Endothelial cell (in vitro differentiated cells): ENCODE measurements around the gene SPATA7. TPM values are rescaled to one million over a fixed set of nuclear protein-coding genes. Genes with fewer than 3 reads are reported as not detected.

Experiments
- DNase-seq: peaks from one replicate; pipeline ENCODE4 v3.0.0; 2021; ENCODE audit warnings: low spot score
- H3K27ac Mint-ChIP-seq: one replicate; pipeline ENCODE4 v1.8.0; 2021; ENCODE audit warnings: mixed read lengths, inconsistent platforms; ENCODE audit not compliant: unreplicated experiment
- H3K27me3 Mint-ChIP-seq: one replicate; pipeline ENCODE4 v1.8.0; 2021; ENCODE audit warnings: mild to moderate bottlenecking, moderate library complexity, mixed read lengths, inconsistent platforms; ENCODE audit not compliant: unreplicated experiment
- H3K36me3 Mint-ChIP-seq: one replicate; pipeline ENCODE4 v1.8.0; 2021; ENCODE audit warnings: mild to moderate bottlenecking, low read depth, mixed read lengths, inconsistent platforms; ENCODE audit not compliant: unreplicated experiment
- H3K4me1 Mint-ChIP-seq: one replicate; pipeline ENCODE4 v1.8.0; 2021; ENCODE audit warnings: mild to moderate bottlenecking, mixed read lengths, inconsistent platforms; ENCODE audit not compliant: unreplicated experiment
- H3K4me3 Mint-ChIP-seq: one replicate; pipeline ENCODE4 v1.8.0; 2021; ENCODE audit warnings: mild to moderate bottlenecking, mixed read lengths, inconsistent platforms; ENCODE audit not compliant: unreplicated experiment
- H3K9me3 Mint-ChIP-seq: one replicate; pipeline ENCODE4 v1.8.0; 2021; ENCODE audit warnings: mixed read lengths, inconsistent platforms; ENCODE audit not compliant: unreplicated experiment
- total RNA-seq: library from RNA; stranded (reverse); fragmentation: NEBNext Ultra II Directional; extraction: Animal tissue kit (Norgen Biotek cat#: 25700); gene quantifications from one replicate; pipeline ENCODE4 v1.2.1, GENCODE V29; 2021; ENCODE audit not compliant: unreplicated experiment
- TF ChIP-seq, protein P1 (sequence below): fragments of 200-600 bp; sonication (generic); IDR thresholded peaks from one replicate; pipeline ENCODE4 v1.5.0; 2021; ENCODE audit warnings: antibody characterized with exemption; ENCODE audit not compliant: unreplicated experiment

SPATA7 gene
- total RNA-seq, 1 donor from 2014 or later = 39.3 TPM

- peaks cover 2% of the 10 kb centered on the region for H3K27me3 Mint-ChIP-seq
- H3K27ac Mint-ChIP-seq = no peak overlapping the region
- peaks cover 47% of the 10 kb centered on the region for H3K36me3 Mint-ChIP-seq
- H3K4me3 Mint-ChIP-seq = no peak overlapping the region
- TF ChIP-seq, protein P1, sequence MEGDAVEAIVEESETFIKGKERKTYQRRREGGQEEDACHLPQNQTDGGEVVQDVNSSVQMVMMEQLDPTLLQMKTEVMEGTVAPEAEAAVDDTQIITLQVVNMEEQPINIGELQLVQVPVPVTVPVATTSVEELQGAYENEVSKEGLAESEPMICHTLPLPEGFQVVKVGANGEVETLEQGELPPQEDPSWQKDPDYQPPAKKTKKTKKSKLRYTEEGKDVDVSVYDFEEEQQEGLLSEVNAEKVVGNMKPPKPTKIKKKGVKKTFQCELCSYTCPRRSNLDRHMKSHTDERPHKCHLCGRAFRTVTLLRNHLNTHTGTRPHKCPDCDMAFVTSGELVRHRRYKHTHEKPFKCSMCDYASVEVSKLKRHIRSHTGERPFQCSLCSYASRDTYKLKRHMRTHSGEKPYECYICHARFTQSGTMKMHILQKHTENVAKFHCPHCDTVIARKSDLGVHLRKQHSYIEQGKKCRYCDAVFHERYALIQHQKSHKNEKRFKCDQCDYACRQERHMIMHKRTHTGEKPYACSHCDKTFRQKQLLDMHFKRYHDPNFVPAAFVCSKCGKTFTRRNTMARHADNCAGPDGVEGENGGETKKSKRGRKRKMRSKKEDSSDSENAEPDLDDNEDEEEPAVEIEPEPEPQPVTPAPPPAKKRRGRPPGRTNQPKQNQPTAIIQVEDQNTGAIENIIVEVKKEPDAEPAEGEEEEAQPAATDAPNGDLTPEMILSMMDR = no peak
- H3K9me3 Mint-ChIP-seq = no peaks in the 10 kb centered on the region
- no peak for DNase-seq
- no peaks in the 10 kb centered on the region for H3K4me1 Mint-ChIP-seq
These were observed 66.8 kb downstream of the SPATA7 start for GRCh38 chr14:88452231-88452630.

GRCh38 chr14:88454886-88455285 lies 69.4 kb downstream of the SPATA7 start:
- Mint-ChIP-seq H3K27me3 (peaks cover 2% of the 10 kb centered on the region), H3K4me3 (no peak overlapping the region), H3K9me3 (no peaks in the 10 kb centered on the region), H3K36me3 (peaks cover 57% of the 10 kb centered on the region), H3K27ac (no peak overlapping the region), H3K4me1 (no peaks in the 10 kb centered on the region)
- DNase-seq = no peak
- TF ChIP-seq, protein P1 = no peak

DNA sequence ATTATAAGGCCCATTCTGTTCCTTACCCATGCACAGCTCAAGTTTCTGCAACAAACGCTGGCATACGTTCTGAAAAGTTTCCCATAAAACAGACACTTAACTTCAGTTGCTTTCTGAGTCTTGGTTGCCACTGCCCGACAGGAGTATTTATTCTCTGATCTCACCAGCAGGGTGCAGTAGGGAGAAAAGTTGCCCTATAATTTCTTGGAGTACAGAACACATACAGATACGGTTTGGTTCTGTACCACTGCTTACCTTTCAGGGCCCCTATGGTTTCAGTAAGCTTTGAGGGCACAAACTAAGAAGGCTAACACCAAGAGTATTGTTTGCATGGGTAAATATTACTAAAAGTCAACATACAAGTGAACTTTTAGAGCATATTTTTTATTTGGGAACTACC lies 77.9 kb downstream of the SPATA7 start:
- no peak overlapping the region for H3K4me3 Mint-ChIP-seq
- H3K9me3 Mint-ChIP-seq = peaks cover 4% of the 10 kb centered on the region
- TF ChIP-seq, protein P1 = peak; percentile 54
- H3K27ac Mint-ChIP-seq = no peak overlapping the region
- H3K36me3 Mint-ChIP-seq = peaks cover 59% of the 10 kb centered on the region
- H3K4me1 Mint-ChIP-seq = no peaks in the 10 kb centered on the region
- H3K27me3 Mint-ChIP-seq = no peaks in the 10 kb centered on the region
- no peak for DNase-seq

DNA sequence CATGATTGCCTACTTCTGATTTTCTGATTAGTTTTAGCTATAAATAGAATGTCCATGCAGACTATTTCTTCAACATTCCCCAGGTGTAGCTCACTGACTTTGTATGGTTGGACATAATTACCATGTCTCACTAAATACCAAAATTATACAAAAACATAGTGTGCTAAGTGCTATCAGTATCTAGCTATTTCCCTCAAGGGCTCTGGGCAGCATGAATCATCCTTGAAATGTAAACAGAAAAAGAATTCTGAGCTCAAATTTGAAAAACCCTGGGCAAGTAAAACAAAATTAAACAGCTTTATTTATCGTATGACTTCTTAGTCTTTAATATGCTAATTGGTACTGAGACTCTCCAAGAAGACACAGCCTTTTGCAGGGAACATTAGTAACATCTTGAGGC lies 82.9 kb downstream of the SPATA7 start:
- TF ChIP-seq, protein P1 = no peak
- H3K9me3 Mint-ChIP-seq = no peaks in the 10 kb centered on the region
- H3K4me1 Mint-ChIP-seq = no peaks in the 10 kb centered on the region
- no peak overlapping the region for H3K4me3 Mint-ChIP-seq
- H3K36me3 Mint-ChIP-seq = peaks cover 31% of the 10 kb centered on the region
- DNase-seq = no peak
- H3K27ac Mint-ChIP-seq = no peak overlapping the region
- H3K27me3 Mint-ChIP-seq = no peaks in the 10 kb centered on the region

DNA sequence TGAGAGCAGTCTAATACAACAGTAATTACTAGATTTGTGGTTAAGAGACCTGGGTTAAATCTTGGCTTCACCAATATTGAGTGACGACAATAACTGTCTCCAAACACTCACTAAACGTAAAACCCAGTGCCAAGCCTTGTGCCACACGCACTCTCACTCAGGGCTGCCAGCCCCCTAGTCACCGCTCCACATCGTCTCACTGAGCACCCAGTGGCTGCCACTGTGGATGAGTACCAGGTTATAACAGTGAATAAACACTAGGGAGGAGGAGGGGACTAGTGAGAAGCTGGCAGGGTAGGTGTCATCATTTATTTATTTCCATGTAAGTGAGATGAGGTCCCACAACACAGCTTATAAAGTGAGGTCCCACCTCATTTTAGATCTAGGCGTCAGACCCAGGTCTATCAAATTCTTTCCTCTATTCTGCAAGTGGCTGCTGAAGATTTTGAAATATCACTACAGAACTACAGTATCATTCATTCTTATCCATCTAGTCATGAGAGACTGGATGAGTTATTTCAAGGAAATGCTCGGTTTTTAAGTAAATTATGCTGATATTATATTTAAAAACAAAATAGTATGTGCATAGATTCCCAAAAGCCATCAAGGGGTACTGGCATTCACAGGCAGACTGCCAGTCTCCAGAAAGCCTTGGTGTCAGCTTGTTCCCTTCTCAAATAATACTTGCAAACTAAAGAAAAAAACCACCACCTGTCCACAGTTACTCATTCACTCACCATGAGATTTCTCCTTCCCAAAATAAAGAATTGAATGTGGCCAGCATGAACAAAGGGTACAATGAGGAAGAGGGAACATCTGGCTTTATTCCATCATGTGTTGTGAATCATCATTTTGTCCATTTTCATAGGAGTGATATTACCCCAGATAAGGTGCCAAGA lies 85.3 kb downstream of the SPATA7 start:
- Mint-ChIP-seq H3K9me3 (no peaks in the 10 kb centered on the region), H3K4me1 (no peaks in the 10 kb centered on the region), H3K4me3 (no peak overlapping the region), H3K27ac (no peak overlapping the region), H3K27me3 (no peaks in the 10 kb centered on the region), H3K36me3 (peaks cover 25% of the 10 kb centered on the region)
- no peak for DNase-seq
- TF ChIP-seq, protein P1 = no peak
